HepG2 (cell line): ENCODE results near the gene FAT4. TPM values are rescaled to one million over a fixed set of nuclear protein-coding genes. Genes with fewer than 3 reads are reported as not detected.

Experiments
- BRD4 ChIP-seq: sonication (generic); formaldehyde crosslinking; IDR thresholded peaks from 2 replicates; pipeline ENCODE4 v1.4.0; 2020; ENCODE audit warnings: missing genetic modification reagents
- CC2D1A ChIP-seq: sonication (generic); formaldehyde crosslinking; IDR thresholded peaks from 2 replicates; pipeline ENCODE4 v1.8.1; 2023; ENCODE audit warnings: mild to moderate bottlenecking, missing genetic modification reagents
- HMG20A ChIP-seq: IDR thresholded peaks from 2 replicates; pipeline ENCODE4 v1.6.1; 2016; ENCODE audit warnings: borderline replicate concordance
- KDM6A ChIP-seq: IDR thresholded peaks from 2 replicates; pipeline ENCODE4 v1.6.1; 2016; ENCODE audit warnings: low read depth
- TGIF2 ChIP-seq: IDR thresholded peaks from 2 replicates; pipeline ENCODE4 v1.6.1; 2016; ENCODE audit warnings: control low read depth, missing compliant biosample characterization
- ZNF160 ChIP-seq: sonication (generic); formaldehyde crosslinking; IDR thresholded peaks from 2 replicates; pipeline ENCODE4 v1.8.0; 2022; ENCODE audit warnings: mild to moderate bottlenecking, inconsistent platforms, missing genetic modification reagents
- ZNF317 ChIP-seq: sonication (generic); formaldehyde crosslinking; IDR thresholded peaks from 2 replicates; pipeline ENCODE4 v1.5.0; 2020; ENCODE audit warnings: mild to moderate bottlenecking, missing genetic modification reagents
- ZNF44 ChIP-seq: sonication (generic); formaldehyde crosslinking; IDR thresholded peaks from 2 replicates; pipeline ENCODE4 v1.5.1; 2020; ENCODE audit warnings: mild to moderate bottlenecking, missing genetic modification reagents
- polyA plus RNA-seq, 8 experiments: library from polyadenylated mRNA; depleted of rRNA in 3 of 8; stranded (reverse) in 7 of 8; unstranded in 1 of 8; fragments of >200 nt; fragmentation: Illumina TruSeq in 4 of 8; extraction: Trizol in 4 of 8; gene quantifications; 2 replicates each; pipeline versions ENCODE4 v1.2.1 to v1.2.3, GENCODE V29; 2011 to 2016; ENCODE audit warnings: low read depth in 4 of 8, missing spikeins in 1 of 8, mixed read lengths in 1 of 8; ENCODE audit not compliant: insufficient read depth in 1 of 8
- total RNA-seq, 5 experiments: library from RNA; depleted of rRNA; stranded (reverse); fragments of >200 nt; fragmentation: Illumina TruSeq; extraction: Trizol; gene quantifications; 2 replicates each; pipeline ENCODE4 v1.2.3, GENCODE V29; 2016; ENCODE audit warnings: low read depth in 1 of 5
- TF ChIP-seq, protein P1 (sequence below): sonication (generic); formaldehyde crosslinking; IDR thresholded peaks from 2 replicates; pipeline ENCODE4 v1.4.0; 2020; ENCODE audit warnings: missing genetic modification reagents
- TF ChIP-seq, protein P2 (sequence below): sonication (generic); formaldehyde crosslinking; IDR thresholded peaks from 2 replicates; pipeline ENCODE4 v1.8.1; 2023; ENCODE audit warnings: mild to moderate bottlenecking, missing genetic modification reagents
- TF ChIP-seq, protein P3 (sequence below): sonication (generic); formaldehyde crosslinking; IDR thresholded peaks from 2 replicates; pipeline ENCODE4 v1.4.0; 2020; ENCODE audit warnings: missing genetic modification reagents, borderline replicate concordance
- TF ChIP-seq, protein P4 (sequence below), 2 experiments: fragments of 450-650 bp in 1 of 2; sonication (generic) in 1 of 2; formaldehyde crosslinking in 1 of 2; IDR thresholded peaks; 2 replicates each; pipeline versions ENCODE4 v1.6.1 to v1.8.0; 2016 to 2022; ENCODE audit warnings: antibody characterized with exemption in 1 of 2, mild to moderate bottlenecking in 1 of 2, missing genetic modification reagents in 1 of 2

Gene FAT4
- total and polyA plus RNA-seq, 2 of the 13 experiments (the other 11 are each of a cell fraction or from before 2014, with no cell fraction given), result 0.27 to 1.2 TPM

DNA sequence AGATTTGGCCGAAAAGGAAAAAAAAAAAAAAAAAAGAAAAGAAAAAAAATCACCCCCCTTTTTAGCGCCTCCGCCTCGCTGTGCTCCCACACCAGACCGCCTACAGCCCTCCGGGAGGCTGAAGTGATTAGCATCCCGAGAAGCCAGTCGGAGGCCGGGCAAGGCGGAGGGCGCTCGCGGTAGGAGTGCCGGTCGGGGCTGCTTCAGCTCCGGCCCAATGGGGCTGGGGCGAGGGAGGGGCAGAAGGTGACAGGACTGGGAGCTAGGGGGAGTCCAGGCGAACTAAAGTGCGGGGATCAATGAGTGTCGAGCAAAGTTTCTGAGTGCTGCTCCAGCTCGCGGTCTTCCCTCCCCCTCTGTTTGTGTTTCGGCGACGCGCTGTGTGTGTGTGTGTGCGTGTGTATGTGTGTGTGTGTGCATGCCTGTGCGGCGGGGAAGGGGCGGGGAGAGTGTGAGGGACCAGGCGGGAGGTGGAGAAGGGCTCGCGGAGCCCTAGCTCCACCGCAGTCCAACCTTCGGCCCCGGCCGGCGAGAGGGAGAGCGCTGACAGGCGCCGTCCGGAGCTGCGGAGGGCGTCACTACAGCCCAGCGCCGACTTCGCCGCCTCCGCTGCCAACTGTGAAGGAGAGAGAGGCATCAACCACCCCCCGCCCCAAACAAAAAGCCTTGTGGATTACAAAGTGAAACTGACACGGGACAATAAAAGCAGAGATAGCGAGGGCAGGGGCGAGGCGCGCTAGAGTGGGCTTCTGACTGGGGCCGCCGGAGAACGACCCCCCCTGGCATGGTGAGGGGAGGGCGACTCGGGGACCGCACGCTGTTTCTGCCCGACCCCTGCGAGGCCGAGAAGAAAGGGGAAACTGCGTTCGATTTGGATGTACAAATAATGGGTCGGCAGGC, at the start of gene FAT4 (continued):
- TF ChIP-seq, protein P1, sequence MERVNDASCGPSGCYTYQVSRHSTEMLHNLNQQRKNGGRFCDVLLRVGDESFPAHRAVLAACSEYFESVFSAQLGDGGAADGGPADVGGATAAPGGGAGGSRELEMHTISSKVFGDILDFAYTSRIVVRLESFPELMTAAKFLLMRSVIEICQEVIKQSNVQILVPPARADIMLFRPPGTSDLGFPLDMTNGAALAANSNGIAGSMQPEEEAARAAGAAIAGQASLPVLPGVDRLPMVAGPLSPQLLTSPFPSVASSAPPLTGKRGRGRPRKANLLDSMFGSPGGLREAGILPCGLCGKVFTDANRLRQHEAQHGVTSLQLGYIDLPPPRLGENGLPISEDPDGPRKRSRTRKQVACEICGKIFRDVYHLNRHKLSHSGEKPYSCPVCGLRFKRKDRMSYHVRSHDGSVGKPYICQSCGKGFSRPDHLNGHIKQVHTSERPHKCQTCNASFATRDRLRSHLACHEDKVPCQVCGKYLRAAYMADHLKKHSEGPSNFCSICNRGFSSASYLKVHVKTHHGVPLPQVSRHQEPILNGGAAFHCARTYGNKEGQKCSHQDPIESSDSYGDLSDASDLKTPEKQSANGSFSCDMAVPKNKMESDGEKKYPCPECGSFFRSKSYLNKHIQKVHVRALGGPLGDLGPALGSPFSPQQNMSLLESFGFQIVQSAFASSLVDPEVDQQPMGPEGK (CRISPR knock-in tag), result peak; percentile 25; the same call in 1 of the 2 replicates
- TF ChIP-seq TGIF2 (CRISPR knock-in tag) (no peak), ZNF317 (CRISPR knock-in tag) (no peak), CC2D1A (CRISPR knock-in tag) (no peak), KDM6A (peak; percentile 57), ZNF160 (CRISPR knock-in tag) (0 out of 2 replicates have a peak, but pooled peaks have one; percentile 83), BRD4 (0 out of 2 replicates have a peak, but pooled peaks have one; percentile 52), HMG20A (CRISPR knock-in tag) (no peak), ZNF44 (no peak)
- TF ChIP-seq, protein P2, sequence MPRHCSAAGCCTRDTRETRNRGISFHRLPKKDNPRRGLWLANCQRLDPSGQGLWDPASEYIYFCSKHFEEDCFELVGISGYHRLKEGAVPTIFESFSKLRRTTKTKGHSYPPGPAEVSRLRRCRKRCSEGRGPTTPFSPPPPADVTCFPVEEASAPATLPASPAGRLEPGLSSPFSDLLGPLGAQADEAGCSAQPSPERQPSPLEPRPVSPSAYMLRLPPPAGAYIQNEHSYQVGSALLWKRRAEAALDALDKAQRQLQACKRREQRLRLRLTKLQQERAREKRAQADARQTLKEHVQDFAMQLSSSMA (CRISPR knock-in tag), result no peak
- TF ChIP-seq, protein P3, sequence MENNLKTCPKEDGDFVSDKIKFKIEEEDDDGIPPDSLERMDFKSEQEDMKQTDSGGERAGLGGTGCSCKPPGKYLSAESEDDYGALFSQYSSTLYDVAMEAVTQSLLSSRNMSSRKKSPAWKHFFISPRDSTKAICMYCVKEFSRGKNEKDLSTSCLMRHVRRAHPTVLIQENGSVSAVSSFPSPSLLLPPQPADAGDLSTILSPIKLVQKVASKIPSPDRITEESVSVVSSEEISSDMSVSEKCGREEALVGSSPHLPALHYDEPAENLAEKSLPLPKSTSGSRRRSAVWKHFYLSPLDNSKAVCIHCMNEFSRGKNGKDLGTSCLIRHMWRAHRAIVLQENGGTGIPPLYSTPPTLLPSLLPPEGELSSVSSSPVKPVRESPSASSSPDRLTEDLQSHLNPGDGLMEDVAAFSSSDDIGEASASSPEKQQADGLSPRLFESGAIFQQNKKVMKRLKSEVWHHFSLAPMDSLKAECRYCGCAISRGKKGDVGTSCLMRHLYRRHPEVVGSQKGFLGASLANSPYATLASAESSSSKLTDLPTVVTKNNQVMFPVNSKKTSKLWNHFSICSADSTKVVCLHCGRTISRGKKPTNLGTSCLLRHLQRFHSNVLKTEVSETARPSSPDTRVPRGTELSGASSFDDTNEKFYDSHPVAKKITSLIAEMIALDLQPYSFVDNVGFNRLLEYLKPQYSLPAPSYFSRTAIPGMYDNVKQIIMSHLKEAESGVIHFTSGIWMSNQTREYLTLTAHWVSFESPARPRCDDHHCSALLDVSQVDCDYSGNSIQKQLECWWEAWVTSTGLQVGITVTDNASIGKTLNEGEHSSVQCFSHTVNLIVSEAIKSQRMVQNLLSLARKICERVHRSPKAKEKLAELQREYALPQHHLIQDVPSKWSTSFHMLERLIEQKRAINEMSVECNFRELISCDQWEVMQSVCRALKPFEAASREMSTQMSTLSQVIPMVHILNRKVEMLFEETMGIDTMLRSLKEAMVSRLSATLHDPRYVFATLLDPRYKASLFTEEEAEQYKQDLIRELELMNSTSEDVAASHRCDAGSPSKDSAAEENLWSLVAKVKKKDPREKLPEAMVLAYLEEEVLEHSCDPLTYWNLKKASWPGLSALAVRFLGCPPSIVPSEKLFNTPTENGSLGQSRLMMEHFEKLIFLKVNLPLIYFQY (CRISPR knock-in tag), result no peak
- TF ChIP-seq, protein P4, sequence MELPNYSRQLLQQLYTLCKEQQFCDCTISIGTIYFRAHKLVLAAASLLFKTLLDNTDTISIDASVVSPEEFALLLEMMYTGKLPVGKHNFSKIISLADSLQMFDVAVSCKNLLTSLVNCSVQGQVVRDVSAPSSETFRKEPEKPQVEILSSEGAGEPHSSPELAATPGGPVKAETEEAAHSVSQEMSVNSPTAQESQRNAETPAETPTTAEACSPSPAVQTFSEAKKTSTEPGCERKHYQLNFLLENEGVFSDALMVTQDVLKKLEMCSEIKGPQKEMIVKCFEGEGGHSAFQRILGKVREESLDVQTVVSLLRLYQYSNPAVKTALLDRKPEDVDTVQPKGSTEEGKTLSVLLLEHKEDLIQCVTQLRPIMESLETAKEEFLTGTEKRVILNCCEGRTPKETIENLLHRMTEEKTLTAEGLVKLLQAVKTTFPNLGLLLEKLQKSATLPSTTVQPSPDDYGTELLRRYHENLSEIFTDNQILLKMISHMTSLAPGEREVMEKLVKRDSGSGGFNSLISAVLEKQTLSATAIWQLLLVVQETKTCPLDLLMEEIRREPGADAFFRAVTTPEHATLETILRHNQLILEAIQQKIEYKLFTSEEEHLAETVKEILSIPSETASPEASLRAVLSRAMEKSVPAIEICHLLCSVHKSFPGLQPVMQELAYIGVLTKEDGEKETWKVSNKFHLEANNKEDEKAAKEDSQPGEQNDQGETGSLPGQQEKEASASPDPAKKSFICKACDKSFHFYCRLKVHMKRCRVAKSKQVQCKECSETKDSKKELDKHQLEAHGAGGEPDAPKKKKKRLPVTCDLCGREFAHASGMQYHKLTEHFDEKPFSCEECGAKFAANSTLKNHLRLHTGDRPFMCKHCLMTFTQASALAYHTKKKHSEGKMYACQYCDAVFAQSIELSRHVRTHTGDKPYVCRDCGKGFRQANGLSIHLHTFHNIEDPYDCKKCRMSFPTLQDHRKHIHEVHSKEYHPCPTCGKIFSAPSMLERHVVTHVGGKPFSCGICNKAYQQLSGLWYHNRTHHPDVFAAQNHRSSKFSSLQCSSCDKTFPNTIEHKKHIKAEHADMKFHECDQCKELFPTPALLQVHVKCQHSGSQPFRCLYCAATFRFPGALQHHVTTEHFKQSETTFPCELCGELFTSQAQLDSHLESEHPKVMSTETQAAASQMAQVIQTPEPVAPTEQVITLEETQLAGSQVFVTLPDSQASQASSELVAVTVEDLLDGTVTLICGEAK (IDR thresholded peaks at IDR 0.05), result no peak
- TF ChIP-seq, protein P4 (CRISPR knock-in tag; IDR thresholded peaks at IDR 0.05), result peak; percentile 39; the same call in 1 of the 2 replicates
